Left lung (tissue), 10 donors: Measurements from ENCODE around the gene CA11. TPM values are rescaled to one million over a fixed set of nuclear protein-coding genes. Genes with fewer than 3 reads are reported as not detected.
A peak's percentile ranks its signal among the peaks of the same experiment; 100 is the strongest.

Experiments used
- ATAC-seq: fragments of 200-7000 bp; cut with Tn5 transposase; one replicate; pipeline ENCODE4 v1.9.1; 2020; ENCODE audit warnings: moderate library complexity
- DNase-seq, 4 donors: peaks; one replicate each; pipeline ENCODE4 v3.0.0-alpha.2; 2013 to 2020
- H3K27ac ChIP-seq, 2 donors: fragments of 200-600 bp; sonication (generic) in 1 of 2; one replicate each; pipeline versions ENCODE4 v1.5.0 to v1.8.0; 2020 to 2021
- H3K27me3 ChIP-seq, 2 donors: fragments of 200-600 bp; sonication (generic) in 1 of 2; one replicate each; pipeline versions ENCODE4 v1.5.0 to v1.8.0; 2020 to 2021
- H3K36me3 ChIP-seq, 2 donors: fragments of 200-600 bp; sonication (generic) in 1 of 2; one replicate each; pipeline versions ENCODE4 v1.5.0 to v1.8.0; 2020 to 2021
- H3K4me1 ChIP-seq, 2 donors: fragments of 200-600 bp; one replicate each; pipeline ENCODE4 v1.8.0; 2021
- H3K4me3 ChIP-seq, 2 donors: fragments of 200-600 bp; sonication (generic) in 1 of 2; one replicate each; pipeline versions ENCODE4 v1.5.0 to v1.8.0; 2020 to 2021; ENCODE audit warnings: mild to moderate bottlenecking in 1 of 2
- H3K9me3 ChIP-seq, 2 donors: fragments of 200-600 bp; sonication (generic) in 1 of 2; one replicate each; pipeline versions ENCODE4 v1.5.0 to v1.8.0; 2020 to 2021
- intact Hi-C, 2 donors: fragments of 100-400 bp; cut with DNase I; formaldehyde crosslinking; loops; one replicate each; pipeline versions ENCODE4 v1.11.2 to v1.14.2; 2022
- polyA plus RNA-seq, 6 donors: library from polyadenylated mRNA; unstranded; fragments of 120-200 nt; gene quantifications; one replicate each; pipeline ENCODE4 v1.2.1, GENCODE V29; 2013; ENCODE audit not compliant: insufficient read length in 6 of 6
- total RNA-seq, 2 donors: library from RNA; stranded (reverse); fragmentation: NEBNext Ultra II Directional; extraction: Animal tissue kit (Norgen Biotek cat#: 25700); gene quantifications; one replicate each; pipeline ENCODE4 v1.2.1, GENCODE V29; 2021
- TF ChIP-seq, protein P1 (sequence below), 2 donors: fragments of 200-600 bp; sonication (generic) in 1 of 2; IDR thresholded peaks; one replicate each; pipeline versions ENCODE4 v1.5.0 to v1.8.0; 2021; ENCODE audit warnings: antibody characterized with exemption in 2 of 2
- donor health status: DM: no; HTN: yes; CAD: no.
- donor health status: DM: no; HTN: no; CAD: no.

Gene CA11
- total and polyA plus RNA-seq, 8 donors: 3.6 to 5.6 (median 4.5) TPM

DNA sequence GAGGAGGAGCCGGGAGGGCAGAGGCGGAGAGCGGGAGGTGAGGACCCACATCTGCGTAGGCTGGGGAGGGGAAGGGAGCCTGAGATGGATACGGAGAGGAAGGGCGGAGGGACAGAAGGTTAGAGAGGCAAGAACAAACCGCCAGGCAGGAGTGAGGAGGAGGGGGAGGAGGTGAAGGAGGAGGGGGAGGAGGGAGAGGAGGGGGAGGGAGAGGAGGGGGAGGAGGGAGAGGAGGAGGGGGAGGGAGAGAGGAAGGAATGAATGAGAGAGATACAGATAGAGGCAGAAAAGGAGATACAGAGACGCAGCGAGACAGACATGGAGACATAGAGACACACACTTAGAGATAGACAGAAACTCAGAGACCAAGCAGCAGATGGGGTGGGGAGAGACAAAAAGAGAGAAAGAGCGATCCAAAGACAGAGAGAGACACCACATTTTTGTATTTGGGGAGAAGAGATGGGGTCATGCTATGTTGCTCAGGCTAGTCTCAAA is 782 bp upstream of the CA11 start:
- Histone ChIP-seq H3K4me1 (peaks cover 7 to 28% of the 10 kb centered on the region in 2 donors), H3K27ac (peak overlapping the region; percentile 64 to 70)
- intact Hi-C loops: no loop called here

DNA sequence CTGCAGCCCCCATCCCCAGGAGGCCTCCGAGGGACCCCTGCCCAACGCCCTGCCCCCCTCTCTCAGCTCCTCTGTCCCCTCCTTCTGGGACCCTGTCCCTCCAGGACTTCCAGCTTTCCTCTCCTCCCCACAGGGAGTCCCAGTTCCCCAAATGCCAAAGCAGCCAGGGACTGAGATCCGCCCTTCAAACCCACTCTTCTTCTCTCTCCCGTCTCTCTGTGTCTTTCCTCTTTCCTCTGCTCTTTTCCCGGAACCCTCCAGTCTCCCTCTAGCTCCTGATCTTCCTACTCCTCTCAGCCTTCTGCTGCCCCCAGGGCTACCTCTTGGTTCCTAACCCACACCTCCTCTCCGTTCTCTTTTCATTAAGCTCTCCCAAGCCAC is 377 bp downstream of the CA11 start:
- Histone ChIP-seq H3K27ac (peak overlapping the region; percentile 64 to 70), H3K36me3 (no peaks in the 10 kb centered on the region), H3K4me3 (peak overlapping the region; percentile 33 to 50), H3K9me3 (no peaks in the 10 kb centered on the region), H3K4me1 (peaks cover 7 to 28% of the 10 kb centered on the region in 2 donors), H3K27me3 (peaks cover 0 to 18% of the 10 kb centered on the region in 2 donors)
- ATAC-seq (peak; percentile 8), DNase-seq (no peak)
- TF ChIP-seq, protein P1, sequence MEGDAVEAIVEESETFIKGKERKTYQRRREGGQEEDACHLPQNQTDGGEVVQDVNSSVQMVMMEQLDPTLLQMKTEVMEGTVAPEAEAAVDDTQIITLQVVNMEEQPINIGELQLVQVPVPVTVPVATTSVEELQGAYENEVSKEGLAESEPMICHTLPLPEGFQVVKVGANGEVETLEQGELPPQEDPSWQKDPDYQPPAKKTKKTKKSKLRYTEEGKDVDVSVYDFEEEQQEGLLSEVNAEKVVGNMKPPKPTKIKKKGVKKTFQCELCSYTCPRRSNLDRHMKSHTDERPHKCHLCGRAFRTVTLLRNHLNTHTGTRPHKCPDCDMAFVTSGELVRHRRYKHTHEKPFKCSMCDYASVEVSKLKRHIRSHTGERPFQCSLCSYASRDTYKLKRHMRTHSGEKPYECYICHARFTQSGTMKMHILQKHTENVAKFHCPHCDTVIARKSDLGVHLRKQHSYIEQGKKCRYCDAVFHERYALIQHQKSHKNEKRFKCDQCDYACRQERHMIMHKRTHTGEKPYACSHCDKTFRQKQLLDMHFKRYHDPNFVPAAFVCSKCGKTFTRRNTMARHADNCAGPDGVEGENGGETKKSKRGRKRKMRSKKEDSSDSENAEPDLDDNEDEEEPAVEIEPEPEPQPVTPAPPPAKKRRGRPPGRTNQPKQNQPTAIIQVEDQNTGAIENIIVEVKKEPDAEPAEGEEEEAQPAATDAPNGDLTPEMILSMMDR (IDR thresholded peaks at IDR 0.05): no peak
- intact Hi-C loops: no loop called here

More for the DNA sequence above, 782 bp upstream of the CA11 start:
- peaks cover 0 to 18% of the 10 kb centered on the region in 2 donors for H3K27me3 ChIP-seq
- peak overlapping the region; percentile 33 to 50 for H3K4me3 ChIP-seq
- no peak for DNase-seq
- no peak for ATAC-seq
- no peaks in the 10 kb centered on the region for H3K36me3 ChIP-seq
- TF ChIP-seq, protein P1 (IDR thresholded peaks at IDR 0.05): no peak
- H3K9me3 ChIP-seq: no peaks in the 10 kb centered on the region

DNA sequence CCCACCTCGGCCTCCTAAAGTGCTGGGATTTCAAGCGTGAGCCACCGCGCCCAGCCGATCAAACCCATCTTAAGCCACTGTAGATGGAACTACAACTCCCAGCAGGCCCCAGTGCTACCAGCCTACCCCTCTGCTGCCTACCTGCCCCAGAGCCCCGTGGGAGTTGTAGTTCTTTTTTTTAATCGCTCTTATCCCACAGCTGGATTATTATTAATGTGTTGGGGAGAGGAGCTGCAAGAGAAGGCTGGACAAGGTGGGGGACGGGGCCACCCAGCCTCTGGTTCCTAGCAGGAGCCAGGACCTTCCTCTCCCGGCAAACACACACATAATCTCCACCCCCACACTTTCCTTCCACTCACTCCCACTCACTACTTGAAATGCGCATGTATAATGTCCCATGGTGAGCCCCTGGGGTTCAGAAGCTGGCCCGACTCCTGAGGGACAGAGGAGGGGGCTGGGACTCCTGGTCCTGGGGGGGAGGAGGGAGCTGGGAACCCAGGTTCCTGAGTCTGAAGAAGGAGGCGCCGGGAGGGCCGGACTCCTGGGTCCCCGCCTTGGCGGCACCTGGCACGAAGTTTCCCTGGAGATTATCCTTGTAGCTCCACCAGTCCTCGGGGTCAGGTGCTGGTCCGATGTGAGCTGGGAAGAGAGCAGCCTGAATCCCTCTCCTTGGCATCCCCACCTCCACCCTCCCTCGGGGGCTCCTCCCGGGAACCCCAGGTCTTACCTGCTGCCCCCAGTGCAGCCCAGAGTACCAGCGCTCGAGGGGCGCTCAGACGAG is 958 bp downstream of the CA11 start:
- DNase-seq (peak; percentile 68 to 80 (median 76)), ATAC-seq (peak; percentile 83)
- TF ChIP-seq, protein P1 (IDR thresholded peaks at IDR 0.05): no peak
- H3K4me1 ChIP-seq: peaks cover 7 to 28% of the 10 kb centered on the region in 2 donors
- H3K9me3 ChIP-seq: no peaks in the 10 kb centered on the region
- H3K4me3 ChIP-seq: peak overlapping the region; percentile 33 to 50
- intact Hi-C loops: no loop called here
- H3K27me3 ChIP-seq: peaks cover 0 to 18% of the 10 kb centered on the region in 2 donors
- H3K36me3 ChIP-seq: no peaks in the 10 kb centered on the region
- H3K27ac ChIP-seq: peak overlapping the region; percentile 64 to 70

DNA sequence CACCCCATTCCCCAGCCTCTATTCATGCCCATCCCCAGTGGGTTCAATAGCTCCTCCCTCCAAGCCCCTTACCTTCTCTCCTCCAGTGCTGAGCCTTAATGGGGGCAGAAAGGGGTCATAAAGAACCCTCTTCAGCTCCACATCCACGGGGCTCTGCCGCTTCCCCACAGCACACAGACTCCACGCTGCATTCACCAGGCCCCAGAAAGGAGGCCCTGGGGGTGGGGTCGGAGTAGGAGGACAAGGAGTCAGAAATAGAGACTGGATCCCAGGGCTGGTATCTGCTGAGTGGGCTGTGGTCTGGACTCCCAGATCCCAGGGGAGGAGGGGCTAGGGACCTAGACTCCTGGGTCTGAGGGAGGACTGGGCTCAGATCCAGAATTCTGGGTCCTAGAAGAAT is 1.6 kb downstream of the CA11 start:
- H3K4me3 ChIP-seq: no peak overlapping the region
- intact Hi-C loops: no loop called here
- TF ChIP-seq, protein P1 (IDR thresholded peaks at IDR 0.05): no peak
- peaks cover 0 to 18% of the 10 kb centered on the region in 2 donors for H3K27me3 ChIP-seq
- H3K9me3 ChIP-seq: no peaks in the 10 kb centered on the region
- ATAC-seq (no peak), DNase-seq (no peak)
- H3K4me1 ChIP-seq: peaks cover 7 to 28% of the 10 kb centered on the region in 2 donors
- no peaks in the 10 kb centered on the region for H3K36me3 ChIP-seq
- no peak overlapping the region for H3K27ac ChIP-seq

DNA sequence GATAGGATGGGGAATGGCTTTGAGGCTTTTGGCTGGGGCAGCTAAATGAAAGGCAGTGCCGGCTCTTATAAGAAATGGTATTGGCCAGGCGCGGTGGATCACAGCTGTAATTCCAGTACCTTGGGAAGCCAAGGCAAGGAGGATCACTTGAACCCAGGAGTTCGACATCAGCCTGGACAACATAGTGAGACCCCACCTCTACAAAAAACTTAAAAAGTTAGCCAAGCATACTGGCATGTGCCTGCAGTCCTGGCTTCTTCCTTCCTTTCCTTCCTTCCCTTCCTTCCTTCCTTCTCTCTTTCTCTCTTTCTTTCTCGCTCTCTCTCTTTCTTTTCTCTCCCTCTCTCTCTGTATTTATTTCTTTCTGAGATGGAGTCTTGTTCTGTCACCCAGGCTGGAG is 3.1 kb downstream of the CA11 start:
- H3K9me3 ChIP-seq: no peaks in the 10 kb centered on the region
- intact Hi-C loops: no loop called here
- H3K4me1 ChIP-seq: peaks cover 7 to 33% of the 10 kb centered on the region in 2 donors
- no peaks in the 10 kb centered on the region for H3K36me3 ChIP-seq
- TF ChIP-seq, protein P1 (IDR thresholded peaks at IDR 0.05): no peak
- ATAC-seq (no peak), DNase-seq (no peak)
- peaks cover 0 to 18% of the 10 kb centered on the region in 2 donors for H3K27me3 ChIP-seq
- no peak overlapping the region for H3K4me3 ChIP-seq
- no peak overlapping the region for H3K27ac ChIP-seq
